GM19463 (cell line): Measurements from ENCODE around the gene SPARC.

Experiments used
- ATAC-seq: cut with Tn5 transposase; IDR thresholded peaks from one replicate; pipeline ENCODE4 v1.9.1; 2021; ENCODE audit warnings: mild to moderate bottlenecking, moderate library complexity; ENCODE audit not compliant: unreplicated experiment

Gene SPARC

GRCh38 chr5:151628112-151628823, 58.4 kb downstream of the SPARC start:
- no peak for ATAC-seq

GRCh38 chr5:151627650-151628049, 59.1 kb downstream of the SPARC start:
- ATAC-seq, result no peak

- no peak for ATAC-seq
Observed at GRCh38 chr5:151625285-151625684, 61.4 kb downstream of the SPARC start.

GRCh38 chr5:151624476-151624875, 62.2 kb downstream of the SPARC start:
- ATAC-seq, result no peak

GRCh38 chr5:151622367-151623088, 64.2 kb downstream of the SPARC start:
- no peak for ATAC-seq

GRCh38 chr5:151620461-151620840, 66.3 kb downstream of the SPARC start:
- ATAC-seq, result no peak

- ATAC-seq, result no peak
Observed at GRCh38 chr5:151619812-151620460, 66.8 kb downstream of the SPARC start.

GRCh38 chr5:151618907-151619306, 67.8 kb downstream of the SPARC start:
- ATAC-seq, result no peak

GRCh38 chr5:151617841-151618710, 68.6 kb downstream of the SPARC start:
- no peak for ATAC-seq

- no peak for ATAC-seq
Observed at GRCh38 chr5:151617383-151617840, 69.3 kb downstream of the SPARC start.

GRCh38 chr5:151615431-151615830, 71.3 kb downstream of the SPARC start:
- ATAC-seq, result peak; percentile 39

GRCh38 chr5:151614565-151614964, 72.2 kb downstream of the SPARC start:
- no peak for ATAC-seq

GRCh38 chr5:151612689-151613427, 73.9 kb downstream of the SPARC start:
- peak; percentile 70 for ATAC-seq

- ATAC-seq, result no peak
Observed at GRCh38 chr5:151611127-151611775, 75.5 kb downstream of the SPARC start.
